Heart right ventricle (tissue), 16 donors: ENCODE data around the gene IRF5. TPM values are rescaled to one million over a fixed set of nuclear protein-coding genes. Genes with fewer than 3 reads are reported as not detected.
A peak's percentile ranks its signal among the peaks of the same experiment; 100 is the strongest.

Source experiments
- ATAC-seq, 8 donors: fragments of 200-7000 bp; cut with Tn5 transposase; one replicate each; pipeline ENCODE4 v1.9.1; 2020; ENCODE audit warnings: mild to moderate bottlenecking in 8 of 8, moderate library complexity in 8 of 8, moderate number of reproducible peaks in 1 of 8
- DNase-seq, 2 donors: peaks; one replicate each; pipeline ENCODE4 v3.0.0-alpha.2; 2020
- H3K27ac ChIP-seq, 10 donors: fragments of 200-600 bp; sonication (generic) in 2 of 10; one replicate each; pipeline versions ENCODE4 v1.5.0 to v1.8.0; 2020 to 2022; ENCODE audit warnings: mild to moderate bottlenecking in 3 of 10
- H3K27me3 ChIP-seq, 7 donors: fragments of 200-600 bp; one replicate each; pipeline ENCODE4 v1.8.0; 2021 to 2022; ENCODE audit warnings: mild to moderate bottlenecking in 2 of 7
- H3K36me3 ChIP-seq, 9 donors: fragments of 200-600 bp; sonication (generic) in 1 of 9; one replicate each; pipeline versions ENCODE4 v1.5.0 to v1.8.0; 2020 to 2022; ENCODE audit warnings: mild to moderate bottlenecking in 2 of 9
- H3K4me1 ChIP-seq, 9 donors: fragments of 200-600 bp; sonication (generic) in 1 of 9; one replicate each; pipeline versions ENCODE4 v1.5.0 to v1.8.0; 2020 to 2022; ENCODE audit warnings: mild to moderate bottlenecking in 4 of 9
- H3K4me3 ChIP-seq, 10 donors: fragments of 200-600 bp; sonication (generic) in 2 of 10; one replicate each; pipeline versions ENCODE4 v1.5.0 to v1.8.0; 2020 to 2022; ENCODE audit warnings: mild to moderate bottlenecking in 7 of 10, moderate library complexity in 2 of 10
- H3K9me3 ChIP-seq, 11 donors: fragments of 200-600 bp in 10 of 11; sonication (generic) in 2 of 11; one replicate each; pipeline versions ENCODE4 v1.5.0 to v1.8.0; 2013 to 2022; ENCODE audit warnings: mild to moderate bottlenecking in 2 of 11, control low read depth in 1 of 11, moderate library complexity in 1 of 11
- WGBS, 2 donors: extraction: QIAGEN DNeasy Blood & Tissue Kit; methylation state at CpG; one replicate each; pipeline ENCODE4 v1.1.7; 2013; ENCODE audit warnings: inconsistent platforms in 1 of 2; 5-methylcytosine and 5-hydroxymethylcytosine counted together
- intact Hi-C, 10 donors: fragments of 100-400 bp; cut with DNase I; formaldehyde crosslinking; loops; one replicate each; pipeline versions ENCODE4 v1.11.1 to v1.14.2; 2022
- polyA plus RNA-seq, 2 donors: library from polyadenylated mRNA; stranded (reverse); fragments of 200-250 nt; gene quantifications; one replicate each; pipeline ENCODE4 v1.2.3, GENCODE V29; 2013
- total RNA-seq, 10 donors: library from RNA; stranded (reverse); fragmentation: NEBNext Ultra II Directional in 3 of 10; extraction: Animal tissue kit (Norgen Biotek cat#: 25700) in 3 of 10; gene quantifications; one replicate each; pipeline versions ENCODE4 v1.2.1 to v1.2.4, GENCODE V29; 2021 to 2023
- TF ChIP-seq, protein P1 (sequence below), 9 donors: fragments of 200-600 bp; sonication (generic) in 2 of 9; IDR thresholded peaks; one replicate each; pipeline versions ENCODE4 v1.5.0 to v1.8.0; 2021 to 2022; ENCODE audit warnings: antibody characterized with exemption in 9 of 9, mild to moderate bottlenecking in 5 of 9, moderate library complexity in 1 of 9
- donor health status: Arrhythmogenic right ventricular cardiomyopathy.
- donor health status: ischemic (EF 13 %, LVEDD 7.1; RV severe dilation, severe dysfunction).
- donor health status: healthy with polysubstance abuse.
- donor health status: DM: no; HTN: yes; CAD: no.
- donor health status: DM: no; HTN: no; CAD: no.
- donor health status: ischemic (EF 25% LVEDD 6.9; RV normal size, moderate dysfunction).
- donor health status: ischemic (EF 25% LVEDD 5.7; RV mildly dilated, moderate dysfunction).
- donor health status: healthy.
- donor health status: DM: yes; HTN: yes; CAD: no.
- donor health status: Ischemic cardiomyopathy.
- donor health status: ischemic (EF 35%, LVEDD 5.7; RV mildly dilated, moderate dysfunction).
- donor health status: nonischemic (EF 11% LVEDD 7.7; RV severe dilation, severe dysfunction).
- donor health status: DM: yes; HTN: yes; CAD: no.
- donor health status: PGD.
- donor health status: ischemic (EF 29% LVEDD 5.4; RV normal size, mild dysfunction).
- donor health status: nonischemic (EF 23%, LVEDD 6.1; RV moderate dilation, normal function).

Gene IRF5
- total and polyA plus RNA-seq, 12 donors, result 0.46 to 6.6 (median 1.5) TPM

DNA sequence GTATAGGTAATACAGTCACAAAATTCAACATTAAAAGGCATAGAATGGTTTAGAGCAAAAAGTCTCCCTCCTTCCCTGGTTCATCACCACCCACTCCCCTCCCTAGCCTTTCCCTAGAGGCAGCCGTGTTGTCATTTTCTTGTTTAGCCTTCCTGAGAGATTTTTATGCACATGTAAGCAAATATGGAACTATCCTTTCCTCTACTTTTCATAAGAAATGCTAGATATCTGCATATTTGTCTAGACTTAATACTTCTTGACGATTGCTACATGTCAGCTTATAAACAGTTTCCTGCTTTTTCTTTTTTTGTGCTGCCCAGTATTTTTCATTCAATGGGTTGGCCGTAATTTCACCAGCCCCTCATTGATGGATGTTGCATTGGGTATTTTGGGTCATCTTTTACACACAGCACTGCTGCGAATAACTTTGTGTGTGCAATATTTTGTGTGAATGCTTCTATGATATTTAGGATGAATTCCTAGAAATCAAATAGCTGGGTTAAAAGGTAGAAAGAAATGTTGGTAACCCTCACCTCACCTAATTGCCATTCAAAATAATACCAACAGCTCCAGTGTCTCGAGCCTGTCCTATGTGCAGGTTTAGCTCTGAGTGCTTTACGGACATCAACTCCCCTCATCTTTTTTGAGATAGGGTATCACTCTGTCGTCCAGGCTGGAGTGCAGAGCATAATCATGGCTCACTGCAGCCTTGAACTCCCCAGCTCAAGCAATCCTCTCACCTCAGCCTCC is 6.9 kb downstream of the IRF5 start:
- Histone ChIP-seq H3K4me1 (peaks cover 0 to 39% (median 0%) of the 10 kb centered on the region in 9 donors), H3K4me3 (no peak overlapping the region), H3K9me3 (no peaks in the 10 kb centered on the region), H3K36me3 (peaks cover 0 to 43% (median 0%) of the 10 kb centered on the region in 9 donors), H3K27ac (no peak overlapping the region), H3K27me3 (peaks cover 0 to 46% (median 12%) of the 10 kb centered on the region in 7 donors)
- no peak for DNase-seq
- TF ChIP-seq, protein P1, sequence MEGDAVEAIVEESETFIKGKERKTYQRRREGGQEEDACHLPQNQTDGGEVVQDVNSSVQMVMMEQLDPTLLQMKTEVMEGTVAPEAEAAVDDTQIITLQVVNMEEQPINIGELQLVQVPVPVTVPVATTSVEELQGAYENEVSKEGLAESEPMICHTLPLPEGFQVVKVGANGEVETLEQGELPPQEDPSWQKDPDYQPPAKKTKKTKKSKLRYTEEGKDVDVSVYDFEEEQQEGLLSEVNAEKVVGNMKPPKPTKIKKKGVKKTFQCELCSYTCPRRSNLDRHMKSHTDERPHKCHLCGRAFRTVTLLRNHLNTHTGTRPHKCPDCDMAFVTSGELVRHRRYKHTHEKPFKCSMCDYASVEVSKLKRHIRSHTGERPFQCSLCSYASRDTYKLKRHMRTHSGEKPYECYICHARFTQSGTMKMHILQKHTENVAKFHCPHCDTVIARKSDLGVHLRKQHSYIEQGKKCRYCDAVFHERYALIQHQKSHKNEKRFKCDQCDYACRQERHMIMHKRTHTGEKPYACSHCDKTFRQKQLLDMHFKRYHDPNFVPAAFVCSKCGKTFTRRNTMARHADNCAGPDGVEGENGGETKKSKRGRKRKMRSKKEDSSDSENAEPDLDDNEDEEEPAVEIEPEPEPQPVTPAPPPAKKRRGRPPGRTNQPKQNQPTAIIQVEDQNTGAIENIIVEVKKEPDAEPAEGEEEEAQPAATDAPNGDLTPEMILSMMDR (IDR thresholded peaks at IDR 0.05), result no peak
- ATAC-seq, result no peak
- intact Hi-C loops, result no loop called here
- 73 to 74% methylated on average over 7 of the region's 7 CpGs for WGBS, 2 donors

- Histone ChIP-seq H3K9me3 (no peaks in the 10 kb centered on the region), H3K27me3 (peaks cover 0 to 36% (median 4%) of the 10 kb centered on the region in 7 donors)
- WGBS, 2 donors, result 87 to 88% methylated on average over 21 of the region's 21 CpGs
Observed at GRCh38 chr7:128945668-128946366, 8.1 kb downstream of the IRF5 start.

DNA sequence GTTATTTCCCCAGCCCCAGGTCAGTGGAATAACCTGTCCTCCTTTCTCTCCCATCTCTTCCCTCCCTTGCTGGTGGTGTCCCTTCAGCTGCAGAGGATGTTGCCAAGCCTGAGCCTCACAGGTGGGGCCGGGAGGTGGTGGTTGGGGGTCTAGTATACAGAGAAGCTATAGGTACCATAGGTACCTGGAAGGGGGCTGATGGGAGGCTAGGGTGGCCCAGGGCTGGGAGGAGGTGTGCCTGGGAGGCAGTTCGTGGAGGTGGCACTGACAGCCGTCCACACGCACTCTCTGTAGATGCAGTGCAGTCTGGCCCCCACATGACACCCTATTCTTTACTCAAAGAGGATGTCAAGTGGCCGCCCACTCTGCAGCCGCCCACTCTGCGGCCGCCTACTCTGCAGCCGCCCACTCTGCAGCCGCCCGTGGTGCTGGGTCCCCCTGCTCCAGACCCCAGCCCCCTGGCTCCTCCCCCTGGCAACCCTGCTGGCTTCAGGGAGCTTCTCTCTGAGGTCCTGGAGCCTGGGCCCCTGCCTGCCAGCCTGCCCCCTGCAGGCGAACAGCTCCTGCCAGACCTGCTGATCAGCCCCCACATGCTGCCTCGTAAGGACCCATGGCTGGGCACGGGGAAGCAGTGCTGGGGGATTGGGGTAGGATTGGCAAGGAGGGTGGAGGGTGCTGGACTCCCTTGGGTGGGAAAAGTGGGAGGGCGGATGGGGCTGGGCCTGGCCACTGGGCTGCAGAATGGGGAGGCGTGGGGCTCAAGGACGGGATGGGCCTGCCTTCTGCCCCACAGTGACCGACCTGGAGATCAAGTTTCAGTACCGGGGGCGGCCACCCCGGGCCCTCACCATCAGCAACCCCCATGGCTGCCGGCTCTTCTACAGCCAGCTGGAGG is 9.5 kb downstream of the IRF5 start:
- peaks cover 0 to 23% (median 0%) of the 10 kb centered on the region in 9 donors for H3K4me1 ChIP-seq
- H3K9me3 ChIP-seq, result no peaks in the 10 kb centered on the region
- H3K27ac ChIP-seq, result no peak overlapping the region
- peaks cover 0 to 62% (median 4%) of the 10 kb centered on the region in 9 donors for H3K36me3 ChIP-seq
- TF ChIP-seq, protein P1 (IDR thresholded peaks at IDR 0.05), result peak in 2 of 9 donors; percentile 5 to 23
- 80 to 83% methylated on average over 21 to 22 of the region's 22 CpGs for WGBS, 2 donors
- ATAC-seq (peak in 2 of 8 donors; percentile 8 to 31), DNase-seq (no peak)
- intact Hi-C loops, result no loop called here
- no peak overlapping the region for H3K4me3 ChIP-seq
- H3K27me3 ChIP-seq, result peaks cover 0 to 24% (median 0%) of the 10 kb centered on the region in 7 donors

More at GRCh38 chr7:128945668-128946366, 8.1 kb downstream of the IRF5 start:
- Histone ChIP-seq H3K4me3 (no peak overlapping the region), H3K4me1 (peaks cover 0 to 33% (median 0%) of the 10 kb centered on the region in 9 donors), H3K36me3 (peaks cover 0 to 50% (median 0%) of the 10 kb centered on the region in 9 donors), H3K27ac (no peak overlapping the region)
- ATAC-seq (no peak), DNase-seq (no peak)
- intact Hi-C loops, result no loop called here
- TF ChIP-seq, protein P1 (IDR thresholded peaks at IDR 0.05), result no peak

DNA sequence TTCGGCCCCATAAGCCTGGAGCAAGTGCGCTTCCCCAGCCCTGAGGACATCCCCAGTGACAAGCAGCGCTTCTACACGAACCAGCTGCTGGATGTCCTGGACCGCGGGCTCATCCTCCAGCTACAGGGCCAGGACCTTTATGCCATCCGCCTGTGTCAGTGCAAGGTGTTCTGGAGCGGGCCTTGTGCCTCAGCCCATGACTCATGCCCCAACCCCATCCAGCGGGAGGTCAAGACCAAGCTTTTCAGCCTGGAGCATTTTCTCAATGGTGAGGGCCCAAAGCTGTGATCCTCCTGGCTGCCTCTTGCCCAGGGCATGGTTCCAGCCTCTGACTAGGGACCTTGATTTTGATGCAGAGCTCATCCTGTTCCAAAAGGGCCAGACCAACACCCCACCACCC is 10.1 kb downstream of the IRF5 start:
- Histone ChIP-seq H3K36me3 (peaks cover 0 to 64% (median 4%) of the 10 kb centered on the region in 9 donors), H3K4me3 (no peak overlapping the region), H3K9me3 (no peaks in the 10 kb centered on the region), H3K4me1 (peaks cover 0 to 20% (median 0%) of the 10 kb centered on the region in 9 donors), H3K27ac (peak overlapping the region in 1 of 10 donors; percentile 10), H3K27me3 (peaks cover 0 to 21% (median 0%) of the 10 kb centered on the region in 7 donors)
- intact Hi-C loops, result no loop called here
- WGBS, 2 donors, result 86 to 92% methylated on average over 9 of the region's 9 CpGs
- no peak for DNase-seq
- ATAC-seq, result no peak
- TF ChIP-seq, protein P1 (IDR thresholded peaks at IDR 0.05), result no peak
